ENCODE data around the gene TEX36. TPM values are rescaled to one million over a fixed set of nuclear protein-coding genes. Genes with fewer than 3 reads are reported as not detected.
"Not testable (repeated sequence)": the region's sequence is repeated elsewhere in the genome, so short reads cannot be mapped to it uniquely, and the experiment has no call there.

The TEX36 gene
- not detected for polyA plus RNA-seq (ENCODE audit: insufficient read length)

- no peak for DNase-seq
Measured at GRCh38 chr10:125683063-125683462, at the start of gene TEX36. TEX36 (minus strand) TSS chr10:125683163; CDS start chr10:125682989, 174 bp downstream.

GRCh38 chr10:125727436-125727835 is 44.5 kb upstream of the TEX36 start:
- DNase-seq, result no peak

- DNase-seq, result no peak
Measured at GRCh38 chr10:125726914-125727313, 44.0 kb upstream of the TEX36 start.

GRCh38 chr10:125722811-125723210 is 39.8 kb upstream of the TEX36 start:
- no peak for DNase-seq

- DNase-seq, result no peak
Measured at GRCh38 chr10:125721035-125721434, 38.1 kb upstream of the TEX36 start.

- DNase-seq, result peak; percentile 25
Measured at GRCh38 chr10:125720002-125720382, 37.0 kb upstream of the TEX36 start.

GRCh38 chr10:125719173-125720001 is 36.4 kb upstream of the TEX36 start, which contains the start of gene EDRF1:
EDRF1 (plus strand) TSS chr10:125719709; CDS start chr10:125719808, 99 bp downstream.
- peak; percentile 99 for DNase-seq

- DNase-seq, result not testable (repeated sequence)
Measured at GRCh38 chr10:125714728-125715127, 31.8 kb upstream of the TEX36 start.

- no peak for DNase-seq
Measured at GRCh38 chr10:125711110-125711750, 28.3 kb upstream of the TEX36 start.

- DNase-seq, result no peak
Measured at GRCh38 chr10:125709553-125710474, 26.9 kb upstream of the TEX36 start.

GRCh38 chr10:125708971-125709503 is 26.1 kb upstream of the TEX36 start:
- DNase-seq, result no peak

GRCh38 chr10:125707541-125708468 is 24.8 kb upstream of the TEX36 start:
- DNase-seq, result no peak

GRCh38 chr10:125700355-125700911 is 17.5 kb upstream of the TEX36 start:
- no peak for DNase-seq

- DNase-seq, result no peak
Measured at GRCh38 chr10:125699562-125700143, 16.7 kb upstream of the TEX36 start.

GRCh38 chr10:125698481-125698998 is 15.6 kb upstream of the TEX36 start:
- DNase-seq, result no peak

- DNase-seq, result not testable (repeated sequence)
Measured at GRCh38 chr10:125696884-125697283, 13.9 kb upstream of the TEX36 start.

- no peak for DNase-seq
Measured at GRCh38 chr10:125694883-125695282, 11.9 kb upstream of the TEX36 start.

GRCh38 chr10:125693524-125693847 is 10.5 kb upstream of the TEX36 start:
- no peak for DNase-seq

- no peak for DNase-seq
Measured at GRCh38 chr10:125692601-125693523, 9.9 kb upstream of the TEX36 start.

All from hindlimb muscle (tissue), 1 donor.